Breast epithelium (tissue), 3 donors: ENCODE measurements around the gene TNC.
"Not testable (repeated sequence)": the region's sequence is repeated elsewhere in the genome, so short reads cannot be mapped to it uniquely, and the experiment has no call there.

Experiments used
- CTCF ChIP-seq, 3 donors: fragments of 450-650 bp; IDR thresholded peaks; one replicate each; pipeline ENCODE4 v1.5.1; 2016 to 2017; ENCODE audit warnings: antibody characterized with exemption in 3 of 3, mild to moderate bottlenecking in 3 of 3, moderate library complexity in 3 of 3
- POLR2A ChIP-seq: fragments of 450-650 bp; IDR thresholded peaks from one replicate; pipeline ENCODE4 v1.6.1; 2016; ENCODE audit warnings: antibody characterized with exemption, mild to moderate bottlenecking, moderate library complexity

- TF ChIP-seq CTCF (IDR thresholded peaks at IDR 0.05); POLR2A: not testable (repeated sequence)
These were observed 10.8 kb upstream of the TNC start for GRCh38 chr9:115128726-115129125.
